NCI-H748 (cell line): ENCODE data around the gene POLR2E.

Experiments
- DNase-seq: peaks from one replicate; lab custom pipeline; 2025; ENCODE audit not compliant: unreplicated experiment; lab: John Stamatoyannopoulos, UW

The POLR2E gene

GRCh38 chr19:1066748-1067340 lies 28.3 kb downstream of the POLR2E start, which contains the start of gene ARHGAP45:
Gene ARHGAP45 (plus strand): TSS chr19:1067167. CDS start chr19:1067406, 239 bp downstream.
- peak; percentile 49 for DNase-seq

GRCh38 chr19:1066251-1066747 lies 28.9 kb downstream of the POLR2E start:
- DNase-seq: no peak

- DNase-seq: no peak
Observed at GRCh38 chr19:1065606-1066109, 29.5 kb downstream of the POLR2E start.

- peak; percentile 73 for DNase-seq
Observed at GRCh38 chr19:1064661-1065605, 30.2 kb downstream of the POLR2E start.

DNA sequence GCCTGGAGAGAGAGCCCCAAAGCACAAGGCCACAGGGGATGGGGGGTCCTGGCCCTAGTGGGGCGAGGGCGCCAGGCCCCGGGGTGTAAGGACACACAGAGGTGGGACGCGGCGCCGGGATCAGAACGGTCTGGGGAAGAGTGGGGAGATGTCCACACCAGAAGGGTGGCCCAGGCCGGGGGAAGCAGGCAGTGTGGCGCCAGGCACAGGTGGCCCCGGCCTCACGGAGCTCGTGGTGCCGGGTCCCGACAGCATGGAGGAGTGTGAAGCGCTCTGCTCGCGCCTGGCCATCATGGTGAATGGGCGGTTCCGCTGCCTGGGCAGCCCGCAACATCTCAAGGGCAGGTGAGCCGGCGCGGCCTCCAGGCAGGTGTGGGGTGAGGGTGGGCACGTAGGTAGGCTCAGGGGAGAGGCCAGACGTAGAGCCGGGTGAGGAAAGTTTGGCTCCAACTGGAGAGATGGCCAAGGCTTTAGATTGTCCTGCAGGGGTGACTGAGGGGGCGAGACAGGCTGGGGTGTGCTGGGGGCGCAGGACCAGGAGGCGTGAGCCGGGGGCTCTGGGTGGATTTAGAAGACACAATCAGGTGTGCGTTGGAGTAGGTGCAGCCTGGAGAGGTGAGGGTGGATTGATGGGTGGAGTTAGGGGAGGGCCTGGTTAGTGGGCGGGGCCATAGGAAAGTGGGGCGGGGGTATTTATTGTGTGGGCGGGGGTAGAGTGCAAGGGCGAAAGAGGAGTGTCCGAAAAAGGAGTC lies 31.1 kb downstream of the POLR2E start:
- peak; percentile 49 for DNase-seq

- no peak for DNase-seq
Observed at GRCh38 chr19:1063030-1063908, 31.9 kb downstream of the POLR2E start.

GRCh38 chr19:1062387-1063029 lies 32.7 kb downstream of the POLR2E start:
- DNase-seq: no peak

DNA sequence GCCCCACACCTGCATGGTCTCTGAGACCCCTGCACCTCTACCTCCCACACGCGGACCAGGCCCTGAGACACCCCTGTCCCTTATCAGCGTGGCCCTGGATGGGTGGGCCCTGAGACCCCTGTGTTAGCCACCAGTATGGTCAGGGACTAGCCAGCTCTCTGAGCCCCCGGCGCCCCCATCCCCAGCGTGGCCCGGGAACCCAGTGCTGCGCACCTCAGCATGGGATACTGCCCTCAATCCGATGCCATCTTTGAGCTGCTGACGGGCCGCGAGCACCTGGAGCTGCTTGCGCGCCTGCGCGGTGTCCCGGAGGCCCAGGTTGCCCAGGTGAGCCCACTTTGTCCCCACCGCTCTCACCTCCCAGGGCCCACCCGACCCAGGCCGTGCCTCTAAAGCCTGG lies 33.2 kb downstream of the POLR2E start:
- no peak for DNase-seq

GRCh38 chr19:1060689-1061088 lies 34.5 kb downstream of the POLR2E start:
- DNase-seq: no peak

DNA sequence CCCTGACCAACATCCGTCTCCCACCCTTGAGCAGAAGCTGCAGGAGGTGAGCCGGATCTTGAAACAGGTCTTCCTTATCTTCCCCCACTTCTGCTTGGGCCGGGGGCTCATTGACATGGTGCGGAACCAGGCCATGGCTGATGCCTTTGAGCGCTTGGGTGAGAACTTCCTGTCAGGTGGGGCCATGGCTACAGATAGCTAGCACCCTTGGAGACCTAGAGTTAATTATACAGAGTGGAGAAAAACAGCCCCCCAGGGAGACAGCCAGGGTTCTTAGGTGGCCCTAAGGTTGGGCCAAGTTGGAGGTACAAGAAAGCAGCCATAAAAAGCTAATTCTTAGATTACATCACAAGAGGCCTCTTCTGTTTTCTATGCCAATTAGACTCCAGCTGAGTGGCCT lies 37.1 kb downstream of the POLR2E start:
- DNase-seq: no peak

DNA sequence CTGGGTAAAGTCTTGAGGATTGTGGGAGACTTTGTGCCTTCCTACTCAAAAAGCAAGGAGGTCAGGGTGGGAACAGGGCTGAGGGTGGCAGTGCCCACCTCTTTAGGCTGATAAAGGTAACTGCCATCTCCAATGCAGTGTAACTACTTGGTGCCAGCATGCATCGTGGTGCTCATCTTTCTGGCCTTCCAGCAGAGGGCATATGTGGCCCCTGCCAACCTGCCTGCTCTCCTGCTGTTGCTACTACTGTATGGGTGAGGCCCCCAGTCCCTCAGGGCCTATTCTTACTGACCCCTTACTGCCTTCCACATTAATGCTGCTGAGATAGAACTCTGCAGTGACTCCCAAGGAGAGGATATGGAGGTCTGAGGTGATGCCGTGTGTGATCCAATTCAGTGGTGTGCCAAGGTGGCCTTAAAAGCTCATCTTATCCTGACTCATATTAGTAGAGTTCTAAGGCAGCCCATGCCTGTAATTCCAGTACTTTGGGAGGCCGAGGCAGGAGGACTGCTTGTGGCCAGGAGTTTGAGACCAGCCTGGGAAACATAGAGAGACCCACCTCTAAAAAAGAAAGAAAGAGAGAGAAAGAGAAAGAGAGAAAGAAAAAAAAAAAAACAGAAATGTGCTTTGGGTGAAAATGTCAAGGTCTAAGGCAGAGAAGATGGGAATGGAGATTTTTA lies 37.9 kb downstream of the POLR2E start:
- DNase-seq: no peak

DNA sequence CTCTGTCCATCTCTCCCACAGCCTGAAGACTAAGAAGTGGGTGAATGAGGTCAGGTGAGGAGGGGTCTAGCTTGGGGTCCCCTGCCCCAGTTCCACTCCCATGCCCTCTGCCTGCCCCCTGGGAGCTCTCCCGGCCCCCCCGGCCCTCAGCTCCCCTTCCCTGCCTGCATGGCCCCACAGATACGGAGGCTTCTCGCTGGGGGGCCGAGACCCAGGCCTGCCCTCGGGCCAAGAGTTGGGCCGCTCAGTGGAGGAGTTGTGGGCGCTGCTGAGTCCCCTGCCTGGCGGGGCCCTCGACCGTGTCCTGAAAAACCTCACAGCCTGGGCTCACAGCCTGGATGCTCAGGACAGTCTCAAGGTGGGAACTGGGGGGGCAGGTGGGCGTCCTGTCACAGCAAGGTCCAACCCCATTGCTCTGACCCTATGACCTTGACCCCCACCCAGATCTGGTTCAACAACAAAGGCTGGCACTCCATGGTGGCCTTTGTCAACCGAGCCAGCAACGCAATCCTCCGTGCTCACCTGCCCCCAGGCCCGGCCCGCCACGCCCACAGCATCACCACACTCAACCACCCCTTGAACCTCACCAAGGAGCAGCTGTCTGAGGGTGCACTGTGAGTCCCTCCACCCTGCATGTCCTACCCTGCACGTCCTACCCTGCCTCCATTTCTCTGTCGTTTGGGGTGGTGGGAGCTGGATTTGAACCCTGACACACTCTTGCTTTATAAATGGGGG lies 39.1 kb downstream of the POLR2E start:
- DNase-seq: no peak

DNA sequence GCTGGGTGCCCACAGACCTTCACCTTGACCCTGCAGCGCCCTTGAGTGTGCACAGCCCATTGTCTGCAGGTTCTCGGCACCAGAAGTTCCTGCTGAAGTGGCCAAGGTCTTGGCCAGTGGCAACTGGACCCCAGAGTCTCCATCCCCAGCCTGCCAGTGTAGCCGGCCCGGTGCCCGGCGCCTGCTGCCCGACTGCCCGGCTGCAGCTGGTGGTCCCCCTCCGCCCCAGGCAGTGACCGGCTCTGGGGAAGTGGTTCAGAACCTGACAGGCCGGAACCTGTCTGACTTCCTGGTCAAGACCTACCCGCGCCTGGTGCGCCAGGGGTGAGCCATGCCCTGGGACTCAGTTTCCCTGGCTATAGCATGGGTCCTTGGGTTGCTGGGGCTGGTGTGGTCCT lies 40.1 kb downstream of the POLR2E start:
- DNase-seq: no peak

GRCh38 chr19:1054102-1055027 lies 40.8 kb downstream of the POLR2E start:
- no peak for DNase-seq

GRCh38 chr19:1053176-1054101 lies 41.7 kb downstream of the POLR2E start:
- no peak for DNase-seq

- DNase-seq: no peak
Observed at GRCh38 chr19:1052349-1052975, 42.7 kb downstream of the POLR2E start.
